Fibroblast of skin of right biceps (primary cell): Measurements from ENCODE around the gene PALLD.

ENCODE experiments used
- DNase-seq: peaks from one replicate; pipeline ENCODE4 v3.0.0-alpha.2; 2013

Gene PALLD

GRCh38 chr4:168863719-168864647, 367.1 kb downstream of the PALLD start:
- DNase-seq, result peak; percentile 72

- peak; percentile 92 for DNase-seq
Observed at GRCh38 chr4:168864821-168865541, 368.1 kb downstream of the PALLD start.

- DNase-seq, result no peak
Observed at GRCh38 chr4:168865854-168866253, 369.0 kb downstream of the PALLD start.

GRCh38 chr4:168866635-168867034, 369.8 kb downstream of the PALLD start:
- DNase-seq, result no peak

- no peak for DNase-seq
Observed at GRCh38 chr4:168867128-168867527, 370.3 kb downstream of the PALLD start.

GRCh38 chr4:168868044-168868781, 371.4 kb downstream of the PALLD start:
- peak; percentile 98 for DNase-seq

- DNase-seq, result no peak
Observed at GRCh38 chr4:168868802-168869201, 371.9 kb downstream of the PALLD start.

- DNase-seq, result no peak
Observed at GRCh38 chr4:168870004-168870403, 373.2 kb downstream of the PALLD start.

- DNase-seq, result peak; percentile 66
Observed at GRCh38 chr4:168871632-168872031, 374.8 kb downstream of the PALLD start.

GRCh38 chr4:168874083-168874482, 377.2 kb downstream of the PALLD start:
- DNase-seq, result no peak

- DNase-seq, result no peak
Observed at GRCh38 chr4:168876106-168876505, 379.3 kb downstream of the PALLD start.

- DNase-seq, result no peak
Observed at GRCh38 chr4:168877511-168878491, 380.9 kb downstream of the PALLD start.

GRCh38 chr4:168878623-168879022, 381.8 kb downstream of the PALLD start:
- DNase-seq, result no peak

- DNase-seq, result no peak
Observed at GRCh38 chr4:168879188-168879587, 382.3 kb downstream of the PALLD start.

- DNase-seq, result peak; percentile 75
Observed at GRCh38 chr4:168880072-168880675, 383.3 kb downstream of the PALLD start.

GRCh38 chr4:168880811-168881595, 384.2 kb downstream of the PALLD start:
- no peak for DNase-seq

- no peak for DNase-seq
Observed at GRCh38 chr4:168881781-168882420, 385.0 kb downstream of the PALLD start.

GRCh38 chr4:168882650-168883233, 385.9 kb downstream of the PALLD start:
- DNase-seq, result peak; percentile 79

GRCh38 chr4:168883513-168883912, 386.7 kb downstream of the PALLD start:
- peak; percentile 75 for DNase-seq
